Measurements from ENCODE around the gene FOXK2. TPM values are rescaled to one million over a fixed set of nuclear protein-coding genes. Genes with fewer than 3 reads are reported as not detected.
A peak's percentile ranks its signal among the peaks of the same experiment; 100 is the strongest.

FOXK2 gene
- total RNA-seq, 4 donors from 2014 or later = 35.8 to 61.0 (median 38.4) TPM

DNA sequence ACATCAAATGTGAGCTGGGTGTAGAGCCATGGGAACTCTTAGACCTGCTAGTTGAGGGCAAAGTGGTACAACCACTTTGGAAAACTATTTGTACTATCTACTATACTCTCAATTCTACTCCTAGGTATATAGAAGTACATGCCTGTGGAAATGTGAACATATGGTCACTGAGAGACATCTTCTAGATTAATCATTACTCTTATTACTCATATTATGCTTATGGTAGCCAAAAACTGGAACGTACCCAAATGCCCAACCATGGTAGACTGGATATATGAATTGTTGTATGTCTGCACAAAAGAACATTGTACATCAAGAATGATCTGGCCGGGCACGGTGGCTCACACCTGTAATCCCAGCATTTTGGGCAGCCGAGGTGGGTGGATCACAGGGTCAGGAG, 126.0 kb downstream of the FOXK2 start:
- TF ChIP-seq, protein P1, sequence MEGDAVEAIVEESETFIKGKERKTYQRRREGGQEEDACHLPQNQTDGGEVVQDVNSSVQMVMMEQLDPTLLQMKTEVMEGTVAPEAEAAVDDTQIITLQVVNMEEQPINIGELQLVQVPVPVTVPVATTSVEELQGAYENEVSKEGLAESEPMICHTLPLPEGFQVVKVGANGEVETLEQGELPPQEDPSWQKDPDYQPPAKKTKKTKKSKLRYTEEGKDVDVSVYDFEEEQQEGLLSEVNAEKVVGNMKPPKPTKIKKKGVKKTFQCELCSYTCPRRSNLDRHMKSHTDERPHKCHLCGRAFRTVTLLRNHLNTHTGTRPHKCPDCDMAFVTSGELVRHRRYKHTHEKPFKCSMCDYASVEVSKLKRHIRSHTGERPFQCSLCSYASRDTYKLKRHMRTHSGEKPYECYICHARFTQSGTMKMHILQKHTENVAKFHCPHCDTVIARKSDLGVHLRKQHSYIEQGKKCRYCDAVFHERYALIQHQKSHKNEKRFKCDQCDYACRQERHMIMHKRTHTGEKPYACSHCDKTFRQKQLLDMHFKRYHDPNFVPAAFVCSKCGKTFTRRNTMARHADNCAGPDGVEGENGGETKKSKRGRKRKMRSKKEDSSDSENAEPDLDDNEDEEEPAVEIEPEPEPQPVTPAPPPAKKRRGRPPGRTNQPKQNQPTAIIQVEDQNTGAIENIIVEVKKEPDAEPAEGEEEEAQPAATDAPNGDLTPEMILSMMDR (IDR thresholded peaks at IDR 0.05) = no peak
- ATAC-seq (ENCODE audit: low FRiP score) (no peak), DNase-seq (ENCODE audit: low spot score) (no peak)

DNA sequence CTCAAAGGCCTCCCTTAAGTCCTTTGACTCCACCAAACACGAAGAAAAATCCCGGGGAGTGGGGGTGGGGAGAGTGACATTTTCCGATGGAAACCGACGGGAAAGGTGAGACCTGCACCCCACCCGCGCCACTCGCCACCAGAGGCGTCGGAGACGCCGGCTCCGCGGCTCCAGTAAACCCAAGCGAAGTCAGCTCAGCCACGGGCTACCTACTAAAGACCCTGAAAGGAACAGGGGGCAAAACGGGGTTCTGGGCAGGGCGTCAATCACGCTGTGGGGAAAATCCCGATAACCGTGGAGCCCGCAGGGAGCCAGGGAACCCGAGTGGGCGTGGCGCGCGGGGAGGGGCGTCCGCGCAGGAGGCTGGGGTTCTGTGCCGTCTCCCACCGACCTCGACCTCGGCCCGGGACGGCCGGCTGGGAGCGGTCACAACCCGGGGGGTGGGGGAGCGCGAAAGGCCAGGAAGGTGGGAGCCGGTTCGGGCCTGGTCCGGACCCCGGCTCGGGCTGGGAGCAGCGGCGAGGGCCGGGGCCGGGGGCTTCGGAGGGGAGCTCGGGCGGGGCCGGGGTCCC, 128.1 kb downstream of the FOXK2 start:
- no peak for DNase-seq (ENCODE audit: low spot score)
- ATAC-seq (ENCODE audit: low FRiP score) = peak; percentile 25
- TF ChIP-seq, protein P1 (IDR thresholded peaks at IDR 0.05) = no peak

DNA sequence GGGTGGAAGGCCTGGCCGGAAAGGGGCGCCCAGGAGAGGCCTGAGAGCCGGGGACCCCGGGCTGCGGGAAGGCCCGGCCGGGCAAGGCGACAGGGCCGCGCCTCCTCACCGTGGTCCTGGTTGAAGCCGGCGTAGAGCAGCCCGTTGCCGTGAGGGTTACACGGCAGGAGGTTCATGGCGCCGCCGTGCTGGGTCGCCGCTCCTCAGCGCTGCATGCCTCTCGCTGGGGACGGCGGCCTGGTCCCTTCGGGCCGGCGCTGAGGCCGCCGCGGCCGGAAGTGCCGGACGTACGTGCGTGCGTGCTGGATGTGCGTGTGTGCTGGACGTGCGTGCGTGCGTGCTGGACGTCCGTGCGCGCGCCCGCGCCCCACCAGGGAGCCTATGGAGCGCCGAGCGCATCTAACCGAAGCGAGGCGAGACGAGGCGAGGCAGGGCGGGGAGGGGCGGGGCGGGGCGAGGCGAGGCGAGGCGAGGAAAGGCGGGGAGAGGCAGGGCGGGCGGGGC, 128.7 kb downstream of the FOXK2 start, which contains the start of gene WDR45B:
Gene WDR45B (minus strand): TSS at position 280 of the 504 bp plus-strand sequence. CDS start 104 bp downstream, at position 176.
- TF ChIP-seq, protein P1 (IDR thresholded peaks at IDR 0.05) = no peak
- ATAC-seq (ENCODE audit: low FRiP score) = peak; percentile 80
- peak; percentile 50 for DNase-seq (ENCODE audit: low spot score)

DNA sequence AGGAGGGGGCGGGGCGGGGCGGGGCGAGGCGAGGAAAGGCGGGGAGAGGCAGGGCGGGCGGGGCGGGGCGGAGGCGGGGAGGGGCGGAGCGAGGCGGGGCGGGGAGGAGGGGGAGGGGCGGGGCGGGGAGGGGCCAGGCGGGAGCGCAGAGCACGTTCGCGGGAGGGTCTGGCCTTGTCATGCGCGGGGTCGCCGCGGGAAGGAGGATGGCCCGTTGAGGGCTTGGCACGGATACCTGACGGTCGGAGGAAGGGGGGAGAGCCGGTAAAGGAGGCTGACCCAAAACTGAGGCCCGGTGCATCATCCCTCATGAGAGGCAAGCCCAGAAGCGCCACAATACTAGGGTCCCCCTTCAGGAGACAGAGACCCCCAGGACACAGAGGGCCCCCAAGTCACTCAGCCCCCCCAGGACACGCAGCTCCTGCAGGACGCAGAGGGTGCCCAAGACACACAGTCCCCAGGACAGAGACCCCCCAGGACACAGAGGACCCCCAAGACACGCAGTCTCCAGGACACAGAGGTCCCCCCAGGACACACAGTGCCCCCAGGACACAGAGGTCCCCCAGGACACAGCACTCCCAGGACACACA, 129.3 kb downstream of the FOXK2 start:
- TF ChIP-seq, protein P1 (IDR thresholded peaks at IDR 0.05) = no peak
- ATAC-seq (ENCODE audit: low FRiP score) (peak; percentile 25), DNase-seq (ENCODE audit: low spot score) (no peak)

DNA sequence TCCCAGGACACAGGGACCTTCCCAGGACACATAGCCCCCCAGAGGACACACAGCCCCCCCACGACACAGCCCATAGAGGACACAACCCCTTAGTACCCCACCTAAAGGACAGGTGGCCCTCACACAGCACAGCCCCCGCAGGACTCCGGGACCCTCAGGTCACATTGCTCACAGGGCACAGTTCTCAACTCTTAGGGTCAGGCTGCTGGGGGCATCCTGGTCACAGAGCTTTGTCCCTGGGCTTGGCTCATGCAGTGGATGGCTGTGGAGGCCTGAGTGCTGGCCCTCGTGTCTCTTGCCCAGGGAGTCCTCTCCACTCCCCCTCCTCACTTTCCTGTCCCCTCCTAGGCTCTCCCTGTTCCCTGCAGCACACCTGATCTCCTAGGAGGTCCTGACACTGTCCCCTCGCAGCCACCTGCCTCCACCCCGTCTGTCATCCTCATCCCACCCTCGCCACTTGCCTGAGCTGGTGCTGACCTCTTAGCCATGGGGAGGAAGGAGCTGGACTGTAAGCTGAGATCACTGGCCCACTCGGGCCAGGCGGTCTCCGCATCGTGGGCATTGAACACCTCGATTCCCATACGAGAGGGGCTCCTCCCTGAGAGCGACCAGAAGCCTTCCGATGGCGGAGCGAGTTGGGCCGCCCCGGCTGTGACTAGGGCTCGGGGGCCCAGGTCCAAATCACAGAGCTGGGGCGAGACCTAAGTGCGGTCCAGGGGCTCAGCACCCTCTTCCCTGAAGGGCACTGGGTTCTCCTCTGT, 130.1 kb downstream of the FOXK2 start:
- ATAC-seq (ENCODE audit: low FRiP score) (no peak), DNase-seq (ENCODE audit: low spot score) (no peak)
- TF ChIP-seq, protein P1 (IDR thresholded peaks at IDR 0.05) = no peak

DNA sequence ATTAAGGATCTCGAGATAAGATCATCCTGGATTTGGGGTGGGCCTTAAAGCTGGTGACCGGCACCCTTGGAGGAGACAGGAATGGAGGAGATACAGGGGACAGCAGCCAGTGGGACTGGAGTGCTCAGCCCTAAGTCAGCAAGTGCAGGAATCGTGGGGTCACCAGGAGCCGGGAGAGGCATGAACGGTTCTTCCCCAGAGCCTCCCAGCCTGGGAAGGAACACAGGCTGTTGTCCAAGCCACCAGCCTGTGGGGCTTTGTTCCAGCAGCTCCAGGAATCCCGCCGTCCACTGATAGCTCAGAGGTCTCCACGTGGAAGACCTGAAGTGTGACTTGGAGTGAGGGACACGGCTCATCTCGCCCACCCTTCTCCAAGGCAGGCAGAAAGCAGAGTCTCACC, 131.2 kb downstream of the FOXK2 start:
- TF ChIP-seq, protein P1 (IDR thresholded peaks at IDR 0.05) = no peak
- DNase-seq (ENCODE audit: low spot score) (no peak), ATAC-seq (ENCODE audit: low FRiP score) (no peak)
